Mucosa of stomach (tissue), 1 donor: ENCODE measurements around the gene TNFSF13.
"Not testable (repeated sequence)": the region's sequence is repeated elsewhere in the genome, so short reads cannot be mapped to it uniquely, and the experiment has no call there.

ENCODE experiments used
- H3K27me3 ChIP-seq: one replicate; pipeline ENCODE4 v1.7.0; 2013; ENCODE audit warnings: mild to moderate bottlenecking, low read length; ENCODE audit not compliant: control insufficient read depth, insufficient read depth
- H3K36me3 ChIP-seq: one replicate; pipeline ENCODE4 v1.7.0; 2013; ENCODE audit warnings: low read length; ENCODE audit not compliant: control insufficient read depth, insufficient read depth
- H3K4me1 ChIP-seq: one replicate; pipeline ENCODE4 v1.7.0; 2013; ENCODE audit warnings: mild to moderate bottlenecking, low read length; ENCODE audit not compliant: control insufficient read depth, insufficient read depth
- H3K4me3 ChIP-seq: one replicate; pipeline ENCODE4 v1.7.0; 2013; ENCODE audit warnings: low read length
- H3K9ac ChIP-seq: one replicate; pipeline ENCODE4 v1.7.0; 2013; ENCODE audit warnings: mild to moderate bottlenecking, low read length, moderate library complexity
- H3K9me3 ChIP-seq: one replicate; pipeline ENCODE4 v1.7.0; 2013; ENCODE audit warnings: mild to moderate bottlenecking, low read length, moderate library complexity; ENCODE audit not compliant: control insufficient read depth
- donor health status: Pancreatic carcinoma.

TNFSF13 gene

GRCh38 chr17:7590743-7591142 lies 32.2 kb downstream of the TNFSF13 start:
- no peaks in the 10 kb centered on the region for H3K9me3 ChIP-seq
- peaks cover 15% of the 10 kb centered on the region for H3K36me3 ChIP-seq
- no peak overlapping the region for H3K4me3 ChIP-seq
- H3K27me3 ChIP-seq: no peaks in the 10 kb centered on the region
- peaks cover 14% of the 10 kb centered on the region for H3K4me1 ChIP-seq
- no peak overlapping the region for H3K9ac ChIP-seq

- Histone ChIP-seq H3K9ac (no peak overlapping the region), H3K9me3 (no peaks in the 10 kb centered on the region), H3K4me3 (no peak overlapping the region), H3K4me1 (peaks cover 13% of the 10 kb centered on the region), H3K27me3 (no peaks in the 10 kb centered on the region), H3K36me3 (peaks cover 15% of the 10 kb centered on the region)
Measured at GRCh38 chr17:7591596-7591995, 33.0 kb downstream of the TNFSF13 start.

- H3K9me3 ChIP-seq: no peaks in the 10 kb centered on the region
Measured at GRCh38 chr17:7592422-7593021, 34.0 kb downstream of the TNFSF13 start.

GRCh38 chr17:7593296-7593695 lies 34.7 kb downstream of the TNFSF13 start:
- no peaks in the 10 kb centered on the region for H3K9me3 ChIP-seq
- H3K4me3 ChIP-seq: no peak overlapping the region
- no peaks in the 10 kb centered on the region for H3K27me3 ChIP-seq
- peaks cover 13% of the 10 kb centered on the region for H3K4me1 ChIP-seq
- no peak overlapping the region for H3K9ac ChIP-seq
- H3K36me3 ChIP-seq: peaks cover 15% of the 10 kb centered on the region

More at GRCh38 chr17:7592422-7593021, 34.0 kb downstream of the TNFSF13 start:
- Histone ChIP-seq H3K4me1 (peaks cover 13% of the 10 kb centered on the region), H3K4me3 (no peak overlapping the region), H3K27me3 (no peaks in the 10 kb centered on the region), H3K36me3 (peaks cover 15% of the 10 kb centered on the region), H3K9ac (no peak overlapping the region)

GRCh38 chr17:7597561-7597960 lies 39.0 kb downstream of the TNFSF13 start:
- H3K9me3 ChIP-seq, H3K27me3 ChIP-seq, H3K4me1 ChIP-seq, H3K9ac ChIP-seq, H3K4me3 ChIP-seq: not testable (repeated sequence)
- H3K36me3 ChIP-seq: peaks cover 14% of the 10 kb centered on the region

GRCh38 chr17:7606280-7606679 lies 47.7 kb downstream of the TNFSF13 start:
- H3K27me3 ChIP-seq: no peaks in the 10 kb centered on the region
- no peaks in the 10 kb centered on the region for H3K9me3 ChIP-seq
- no peak overlapping the region for H3K9ac ChIP-seq
- no peaks in the 10 kb centered on the region for H3K36me3 ChIP-seq
- no peaks in the 10 kb centered on the region for H3K4me1 ChIP-seq
- H3K4me3 ChIP-seq: no peak overlapping the region

GRCh38 chr17:7610641-7611040 lies 52.1 kb downstream of the TNFSF13 start:
- H3K4me1 ChIP-seq: peaks cover 19% of the 10 kb centered on the region

More at GRCh38 chr17:7610641-7611040, 52.1 kb downstream of the TNFSF13 start:
- H3K36me3 ChIP-seq: no peaks in the 10 kb centered on the region
- no peaks in the 10 kb centered on the region for H3K27me3 ChIP-seq
- no peak overlapping the region for H3K4me3 ChIP-seq
- H3K9ac ChIP-seq: no peak overlapping the region
- no peaks in the 10 kb centered on the region for H3K9me3 ChIP-seq
